Body of pancreas (tissue), 4 donors: ENCODE results near the gene SP6. TPM values are rescaled to one million over a fixed set of nuclear protein-coding genes. Genes with fewer than 3 reads are reported as not detected.

Experiments used
- ATAC-seq: fragments of 150-250 bp; one replicate; pipeline ENCODE4 v1.9.1; 2016
- DNase-seq, 4 donors: peaks; one replicate each; pipeline ENCODE4 v3.0.0-alpha.2; 2019
- H3K27ac ChIP-seq, 4 donors: fragments of 200-600 bp; sonication (generic); 1 replicate in 3 of 4; 2 replicates in 1 of 4; pipeline versions ENCODE4 v1.5.1 to v1.6.1; 2016 to 2019; ENCODE audit warnings: mild to moderate bottlenecking in 1 of 4, mixed read lengths in 1 of 4, moderate library complexity in 1 of 4
- H3K27me3 ChIP-seq, 2 donors: fragments of 200-600 bp; sonication (generic); one replicate each; pipeline ENCODE4 v1.6.0; 2016; ENCODE audit warnings: mild to moderate bottlenecking in 1 of 2
- H3K36me3 ChIP-seq, 2 donors: fragments of 200-600 bp; sonication (generic); replicated peaks in 1 of 2; 2 replicates each; pipeline ENCODE4 v1.5.1; 2016; ENCODE audit warnings: low read depth in 2 of 2; ENCODE audit not compliant: insufficient read depth in 1 of 2
- H3K4me1 ChIP-seq: fragments of 200-600 bp; sonication (generic); one replicate; pipeline ENCODE4 v1.6.0; 2016
- H3K4me3 ChIP-seq, 2 donors: fragments of 200-600 bp; sonication (generic); 1 replicate in 1 of 2; 2 replicates in 1 of 2; pipeline ENCODE4 v1.5.1; 2016 to 2019
- H3K9me3 ChIP-seq, 3 donors: fragments of 200-600 bp; sonication (generic); 1 replicate in 2 of 3; 2 replicates in 1 of 3; pipeline ENCODE4 v1.5.1; 2016
- POLR2A ChIP-seq, 3 donors: fragments of 450-650 bp; IDR thresholded peaks; one replicate each; pipeline ENCODE4 v1.6.1; 2016; ENCODE audit warnings: antibody characterized with exemption in 3 of 3, mild to moderate bottlenecking in 2 of 3
- WGBS, 2 donors: methylation state at CpG; one replicate each; pipeline ENCODE4 v1.1.5; 2017; 5-methylcytosine and 5-hydroxymethylcytosine counted together
- intact Hi-C: fragments of 100-400 bp; cut with DNase I; formaldehyde crosslinking; loops from one replicate; pipeline ENCODE4 v1.15.1; 2023
- total RNA-seq, 2 donors: library from RNA; depleted of rRNA; stranded (reverse); fragments of >200 nt; gene quantifications; one replicate each; pipeline ENCODE4 v1.1.0, GENCODE V29; 2016
- TF ChIP-seq, protein P1 (sequence below), 7 experiments: fragments of 450-650 bp in 4 of 7; fragments of 200-600 bp in 3 of 7; sonication (generic) in 3 of 7; IDR thresholded peaks; one replicate each; pipeline ENCODE4 v1.5.1; 2016 to 2019; ENCODE audit warnings: antibody characterized with exemption in 7 of 7

SP6 gene
- total RNA-seq, 2 donors from 2014 or later: 0.26 to 0.99 TPM

- ATAC-seq (no peak), DNase-seq (no peak)
- Histone ChIP-seq H3K27me3 (no peaks in the 10 kb centered on the region), H3K4me1 (peaks cover 49% of the 10 kb centered on the region), H3K27ac (peak overlapping the region; percentile 77 to 87 (median 82)), H3K36me3 (peaks cover 0 to 15% of the 10 kb centered on the region in 2 donors), H3K9me3 (no peaks in the 10 kb centered on the region), H3K4me3 (no peak overlapping the region)
- intact Hi-C loops: loop anchor here (10.0 kb wide), 2 partner anchors 113 to 153 kb away; partner anchors contain the start of gene TBKBP1
- 84 to 85% methylated on average over 12 to 16 of the region's 20 CpGs for WGBS, 2 donors
- TF ChIP-seq, protein P1, sequence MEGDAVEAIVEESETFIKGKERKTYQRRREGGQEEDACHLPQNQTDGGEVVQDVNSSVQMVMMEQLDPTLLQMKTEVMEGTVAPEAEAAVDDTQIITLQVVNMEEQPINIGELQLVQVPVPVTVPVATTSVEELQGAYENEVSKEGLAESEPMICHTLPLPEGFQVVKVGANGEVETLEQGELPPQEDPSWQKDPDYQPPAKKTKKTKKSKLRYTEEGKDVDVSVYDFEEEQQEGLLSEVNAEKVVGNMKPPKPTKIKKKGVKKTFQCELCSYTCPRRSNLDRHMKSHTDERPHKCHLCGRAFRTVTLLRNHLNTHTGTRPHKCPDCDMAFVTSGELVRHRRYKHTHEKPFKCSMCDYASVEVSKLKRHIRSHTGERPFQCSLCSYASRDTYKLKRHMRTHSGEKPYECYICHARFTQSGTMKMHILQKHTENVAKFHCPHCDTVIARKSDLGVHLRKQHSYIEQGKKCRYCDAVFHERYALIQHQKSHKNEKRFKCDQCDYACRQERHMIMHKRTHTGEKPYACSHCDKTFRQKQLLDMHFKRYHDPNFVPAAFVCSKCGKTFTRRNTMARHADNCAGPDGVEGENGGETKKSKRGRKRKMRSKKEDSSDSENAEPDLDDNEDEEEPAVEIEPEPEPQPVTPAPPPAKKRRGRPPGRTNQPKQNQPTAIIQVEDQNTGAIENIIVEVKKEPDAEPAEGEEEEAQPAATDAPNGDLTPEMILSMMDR (IDR thresholded peaks at IDR 0.05): no peak
- no peak for TF ChIP-seq POLR2A (IDR thresholded peaks at IDR 0.05)
These were observed 42.7 kb downstream of the SP6 start for GRCh38 chr17:47808036-47808829.

GRCh38 chr17:47807421-47807820, 43.5 kb downstream of the SP6 start:
- 86 to 90% methylated on average over 4 to 11 of the region's 11 CpGs for WGBS, 2 donors
- intact Hi-C loops: loop anchor here (10.0 kb wide), 2 partner anchors 113 to 153 kb away; partner anchors contain the start of gene TBKBP1
- peaks cover 0 to 15% of the 10 kb centered on the region in 2 donors for H3K36me3 ChIP-seq

DNA sequence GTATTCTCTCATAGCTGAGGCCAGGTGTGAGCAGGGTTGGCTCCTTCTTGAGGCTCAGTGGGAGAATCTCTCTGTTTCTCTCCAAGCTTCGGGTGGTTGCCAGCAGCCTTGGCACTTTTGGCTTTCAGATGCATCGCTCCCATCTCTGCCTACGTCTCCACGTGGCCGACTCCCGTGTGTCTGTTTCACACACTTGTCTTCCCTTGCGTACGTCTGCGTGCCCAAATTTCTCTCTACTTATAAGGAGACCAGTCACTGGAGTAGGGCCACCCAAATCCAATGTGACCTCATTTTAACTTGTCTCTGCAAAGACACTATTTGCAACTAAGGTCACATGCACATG, 44.1 kb downstream of the SP6 start:
- no peak for DNase-seq
- intact Hi-C loops: loop anchor here (10.0 kb wide), 2 partner anchors 112 to 152 kb away; partner anchors contain the start of gene TBKBP1
- no peak overlapping the region for H3K4me3 ChIP-seq
- no peak for ATAC-seq
- H3K4me1 ChIP-seq: peaks cover 36% of the 10 kb centered on the region
- H3K36me3 ChIP-seq: peaks cover 0 to 15% of the 10 kb centered on the region in 2 donors
- H3K9me3 ChIP-seq: no peaks in the 10 kb centered on the region
- no peak overlapping the region for H3K27ac ChIP-seq
- TF ChIP-seq, protein P1 (IDR thresholded peaks at IDR 0.05): no peak
- TF ChIP-seq POLR2A (IDR thresholded peaks at IDR 0.05): no peak
- 87 to 92% methylated on average over 9 of the region's 9 CpGs for WGBS, 2 donors
- no peaks in the 10 kb centered on the region for H3K27me3 ChIP-seq

More at GRCh38 chr17:47807421-47807820, 43.5 kb downstream of the SP6 start:
- no peak overlapping the region for H3K4me3 ChIP-seq
- no peak for ATAC-seq
- no peak for DNase-seq
- peak overlapping the region in 1 of 4 donors; percentile 87 for H3K27ac ChIP-seq
- H3K27me3 ChIP-seq: no peaks in the 10 kb centered on the region
- TF ChIP-seq, protein P1 (IDR thresholded peaks at IDR 0.05): no peak
- no peak for TF ChIP-seq POLR2A (IDR thresholded peaks at IDR 0.05)
- peaks cover 41% of the 10 kb centered on the region for H3K4me1 ChIP-seq
- no peaks in the 10 kb centered on the region for H3K9me3 ChIP-seq

- WGBS, 2 donors: 87 to 89% methylated on average over 10 to 16 of the region's 16 CpGs
These were observed 44.7 kb downstream of the SP6 start for GRCh38 chr17:47806026-47806912.

More at GRCh38 chr17:47806026-47806912, 44.7 kb downstream of the SP6 start:
- intact Hi-C loops: loop anchor here (10.0 kb wide), 2 partner anchors 111 to 151 kb away; partner anchors contain the start of gene TBKBP1
- Histone ChIP-seq H3K4me1 (peaks cover 29% of the 10 kb centered on the region), H3K27ac (no peak overlapping the region), H3K27me3 (no peaks in the 10 kb centered on the region), H3K4me3 (no peak overlapping the region), H3K9me3 (no peaks in the 10 kb centered on the region), H3K36me3 (peaks cover 0 to 15% of the 10 kb centered on the region in 2 donors)
- TF ChIP-seq, protein P1 (IDR thresholded peaks at IDR 0.05): no peak
- TF ChIP-seq POLR2A (IDR thresholded peaks at IDR 0.05): no peak
- DNase-seq (no peak), ATAC-seq (no peak)
